IMR-90 (cell line): ENCODE measurements around the gene SCARB1. TPM values are rescaled to one million over a fixed set of nuclear protein-coding genes. Genes with fewer than 3 reads are reported as not detected.

Experiments
- ATAC-seq: fragments of 200-7000 bp; cut with Tn5 transposase; 2 replicates; pipeline ENCODE4 v1.9.1; 2020; ENCODE audit warnings: low read depth, mild to moderate bottlenecking, moderate library complexity
- BruUV-seq: library from RNA; stranded (reverse); fragments of 400-500 nt; replicated peaks from 2 replicates; lab custom pipeline; 2021; lab: Mats Ljungman, UMichigan
- CTCF ChIA-PET: fragments of 300-600 bp; formaldehyde crosslinking; extraction: SDS; loops from one replicate; lab custom pipeline; 2021; ENCODE audit warnings: antibody characterized with exemption; lab: Yijun Ruan, JAX
- POLR2A ChIA-PET: fragments of 300-600 bp; sonication (Branson Sonifier 250); formaldehyde crosslinking; loops from one replicate; lab custom pipeline; 2022; ENCODE audit warnings: antibody characterized with exemption; ENCODE audit not compliant: unreplicated experiment; lab: Charles Lee
- DNase-seq: peaks from one replicate; pipeline ENCODE4 v3.0.0; 2013
- H2AFZ ChIP-seq: replicated peaks from 2 replicates; pipeline ENCODE3; 2013; ENCODE audit warnings: low read length, mild to moderate bottlenecking; ENCODE audit not compliant: poor library complexity
- H2AK5ac ChIP-seq: 2 replicates; pipeline ENCODE4 v1.6.1; 2013; ENCODE audit warnings: low read depth, low read length, inconsistent platforms
- H2AK9ac ChIP-seq: replicated peaks from 2 replicates; pipeline ENCODE3; 2013; ENCODE audit warnings: mild to moderate bottlenecking, low read depth, low read length, moderate library complexity; ENCODE audit not compliant: poor library complexity
- H2BK120ac ChIP-seq: 2 replicates; pipeline ENCODE4 v1.6.1; 2013; ENCODE audit warnings: low read depth, low read length, inconsistent platforms
- H2BK15ac ChIP-seq: 3 replicates; pipeline ENCODE4 v1.6.1; 2013; ENCODE audit warnings: low read depth, low read length, inconsistent platforms
- H2BK20ac ChIP-seq: 2 replicates; pipeline ENCODE4 v1.6.1; 2013; ENCODE audit warnings: low read depth, mild to moderate bottlenecking, inconsistent platforms, low read length, moderate library complexity
- H2BK5ac ChIP-seq: 2 replicates; pipeline ENCODE4 v1.6.1; 2013; ENCODE audit warnings: mild to moderate bottlenecking, low read depth, low read length, inconsistent platforms; ENCODE audit not compliant: poor library complexity, severe bottlenecking
- H3K14ac ChIP-seq: replicated peaks from 2 replicates; pipeline ENCODE4 v1.6.1; 2013; ENCODE audit warnings: low read depth, low read length, inconsistent platforms
- H3K18ac ChIP-seq: 2 replicates; pipeline ENCODE4 v1.6.1; 2013; ENCODE audit warnings: low read depth, low read length, control low read depth
- H3K23ac ChIP-seq: 2 replicates; pipeline ENCODE4 v1.6.1; 2013; ENCODE audit warnings: low read depth, low read length, inconsistent platforms
- H3K27ac ChIP-seq: 2 replicates; pipeline ENCODE4 v1.5.1; 2013; ENCODE audit warnings: mild to moderate bottlenecking, control low read depth, low read length; ENCODE audit not compliant: insufficient read depth
- H3K27me3 ChIP-seq: 2 replicates; pipeline ENCODE4 v1.6.1; 2013; ENCODE audit warnings: low read length; ENCODE audit not compliant: control insufficient read depth, insufficient read depth
- H3K36me3 ChIP-seq: 2 replicates; pipeline ENCODE4 v1.6.1; 2013; ENCODE audit warnings: low read length, mixed read lengths; ENCODE audit not compliant: control insufficient read depth, insufficient read depth
- H3K4ac ChIP-seq: 2 replicates; pipeline ENCODE4 v1.6.1; 2013; ENCODE audit warnings: low read depth, low read length, inconsistent platforms
- H3K4me1 ChIP-seq: 2 replicates; pipeline ENCODE4 v1.6.1; 2013; ENCODE audit warnings: low read length, mixed read lengths; ENCODE audit not compliant: control insufficient read depth, insufficient read depth
- H3K4me2 ChIP-seq: 2 replicates; pipeline ENCODE4 v1.6.1; 2013; ENCODE audit warnings: low read depth, mild to moderate bottlenecking, control low read depth, low read length, moderate library complexity
- H3K4me3 ChIP-seq: 2 replicates; pipeline ENCODE4 v1.5.1; 2013; ENCODE audit warnings: low read depth, mild to moderate bottlenecking, control low read depth, low read length, moderate library complexity; ENCODE audit not compliant: insufficient read depth
- H3K56ac ChIP-seq: 2 replicates; pipeline ENCODE4 v1.6.1; 2013; ENCODE audit warnings: low read length, inconsistent platforms; ENCODE audit not compliant: insufficient read depth; ENCODE audit errors: extremely low read depth
- H3K79me1 ChIP-seq, 2 experiments: 2 replicates each; pipeline ENCODE4 v1.6.1; 2013; ENCODE audit warnings: low read length in 2 of 2, inconsistent platforms in 1 of 2, low read depth in 1 of 2
- H3K9ac ChIP-seq: 2 replicates; pipeline ENCODE4 v1.6.1; 2013; ENCODE audit warnings: low read depth, low read length, control low read depth
- H3K9me1 ChIP-seq: 2 replicates; pipeline ENCODE4 v1.6.1; 2013; ENCODE audit warnings: low read length, inconsistent platforms; ENCODE audit not compliant: insufficient read depth
- H3K9me3 ChIP-seq: 2 replicates; pipeline ENCODE4 v1.6.1; 2013; ENCODE audit warnings: low read length; ENCODE audit not compliant: control insufficient read depth, insufficient read depth
- H4K20me1 ChIP-seq: 2 replicates; pipeline ENCODE4 v1.6.1; 2013; ENCODE audit warnings: low read length, inconsistent platforms; ENCODE audit not compliant: insufficient read depth
- H4K5ac ChIP-seq: 2 replicates; pipeline ENCODE4 v1.6.1; 2013; ENCODE audit warnings: mild to moderate bottlenecking, low read depth, low read length, control low read depth
- H4K8ac ChIP-seq, 2 experiments: 2 replicates each; pipeline ENCODE4 v1.6.1; 2013; ENCODE audit warnings: low read depth in 2 of 2, low read length in 2 of 2, control low read depth in 1 of 2, inconsistent platforms in 1 of 2
- H4K91ac ChIP-seq: 2 replicates; pipeline ENCODE4 v1.6.1; 2013; ENCODE audit warnings: low read depth, low read length, inconsistent platforms; ENCODE audit not compliant: insufficient read depth
- CHD1 ChIP-seq: IDR thresholded peaks from 2 replicates; pipeline ENCODE4 v1.6.1; 2012; ENCODE audit warnings: low read depth, low read length, improper control_type of control experiment
- CTCF ChIP-seq: conservative IDR thresholded peaks from 2 replicates; pipeline ENCODE4 v1.5.1; 2012; ENCODE audit warnings: mild to moderate bottlenecking, low read depth, low read length, improper control_type of control experiment
- ELK1 ChIP-seq: fragments of 150-350 bp; IDR thresholded peaks from 2 replicates; pipeline ENCODE4 v1.6.1; 2016; ENCODE audit warnings: low read depth, mild to moderate bottlenecking, low read length, moderate library complexity, borderline replicate concordance
- FOS ChIP-seq: fragments of 150-350 bp; IDR thresholded peaks from 2 replicates; pipeline ENCODE4 v1.6.1; 2016; ENCODE audit warnings: low read depth, low read length
- MAZ ChIP-seq: IDR thresholded peaks from 2 replicates; pipeline ENCODE4 v1.6.1; 2012; ENCODE audit warnings: low read depth, mild to moderate bottlenecking, low read length, improper control_type of control experiment, moderate library complexity, borderline replicate concordance
- MXI1 ChIP-seq: IDR thresholded peaks from 2 replicates; pipeline ENCODE4 v1.6.1; 2012; ENCODE audit warnings: low read depth, mild to moderate bottlenecking, low read length, moderate library complexity, borderline replicate concordance
- RCOR1 ChIP-seq: IDR thresholded peaks from 2 replicates; pipeline ENCODE4 v1.6.1; 2012; ENCODE audit warnings: mild to moderate bottlenecking, low read length, improper control_type of control experiment; ENCODE audit not compliant: insufficient replicate concordance
- SMC3 ChIP-seq: fragments of 150-350 bp; IDR thresholded peaks from 2 replicates; pipeline ENCODE4 v1.6.1; 2016; ENCODE audit warnings: low read depth, mild to moderate bottlenecking, antibody characterized with exemption, low read length, moderate library complexity
- WGBS, 2 experiments: methylation state at CpG; one replicate each; pipeline versions ENCODE4 v1.1.5 to v1.1.7; 2013; ENCODE audit warnings: missing lambda C conversion rate in 2 of 2; ENCODE audit not compliant: insufficient read length in 1 of 2; ENCODE audit errors: extremely low coverage in 2 of 2; 5-methylcytosine and 5-hydroxymethylcytosine counted together
- dilution Hi-C: fragments of 300-500 bp; cut with HindIII; formaldehyde crosslinking; loops from one replicate; pipeline ENCODE4 v1.14.3; 2018; ENCODE audit warnings: low sequenced_read_pairs; ENCODE audit not compliant: unreplicated experiment
- in situ Hi-C: fragments of 300-500 bp; cut with MboI; formaldehyde crosslinking; loops from 3 replicates; pipeline ENCODE4 v1.14.3; 2019; ENCODE audit warnings: low sequenced_read_pairs, inconsistent platforms, mixed read lengths
- intact Hi-C: fragments of 100-400 bp; cut with micrococcal nuclease; formaldehyde crosslinking; loops from 2 replicates; pipeline ENCODE4 v1.10.0; 2022
- polyA plus RNA-seq, 3 experiments: library from polyadenylated mRNA; depleted of rRNA; stranded (reverse); fragments of >200 nt; gene quantifications; 2 replicates each; pipeline ENCODE4 v1.2.3, GENCODE V29; 2012; ENCODE audit warnings: low replicate concordance in 1 of 3
- total RNA-seq: library from RNA; depleted of rRNA; stranded (reverse); fragments of >200 nt; gene quantifications from 2 replicates; pipeline ENCODE4 v1.2.3, GENCODE V29; 2012

SCARB1 gene
- total and polyA plus RNA-seq, 2 of the 4 experiments (the other 2 are of a cell fraction), result 3.0 to 24.8 TPM

GRCh38 chr12:124844411-124845397, 19.0 kb downstream of the SCARB1 start:
- dilution Hi-C loops, result no loop called here
- Histone ChIP-seq H3K9ac (no peak overlapping the region), H3K79me1 (no peaks in the 10 kb centered on the region; a peak in 1 of 4 replicates), H3K27me3 (no peaks in the 10 kb centered on the region; the same call in 1 of the 2 replicates), H4K91ac (no peak overlapping the region), H2BK20ac (no peak overlapping the region), H2AK9ac (no peak overlapping the region), H2AFZ (no peak overlapping the region), H3K23ac (no peak overlapping the region), H4K20me1 (no peaks in the 10 kb centered on the region), H3K27ac (no peak overlapping the region), H2BK120ac (no peak overlapping the region), H3K18ac (no peak overlapping the region), H4K8ac (no peak overlapping the region), H3K14ac (no peak overlapping the region), H3K56ac (no peak overlapping the region), H2BK5ac (no peak overlapping the region), H3K4me3 (no peak overlapping the region), H3K4me1 (peaks cover 7% of the 10 kb centered on the region; the same call in 1 of the 2 replicates), H4K5ac (no peak overlapping the region), H2AK5ac (no peak overlapping the region), H3K9me1 (peaks cover 2% of the 10 kb centered on the region; the same call in 1 of the 2 replicates), H3K4ac (no peak overlapping the region), H3K36me3 (no peaks in the 10 kb centered on the region), H2BK15ac (no peak overlapping the region), H3K9me3 (no peaks in the 10 kb centered on the region), H3K4me2 (no peak overlapping the region)
- CTCF ChIA-PET, result no interaction called here
- no TSS peak for BruUV-seq
- intact Hi-C loops, result no loop called here
- DNase-seq (no peak), ATAC-seq (no peak)
- TF ChIP-seq ELK1 (no peak), SMC3 (no peak), CTCF (no peak), FOS (no peak), MXI1 (no peak), MAZ (no peak), RCOR1 (no peak), CHD1 (no peak)
- in situ Hi-C loops, result no loop called here
- WGBS, 2 experiments, result 93% methylated on average over 23 of the region's 37 CpGs; no CpG with 5 or more reads in 1 of the 2 experiments
- POLR2A ChIA-PET, result no interaction called here
